ENCODE results near the gene EML5.

Gene EML5

DNA sequence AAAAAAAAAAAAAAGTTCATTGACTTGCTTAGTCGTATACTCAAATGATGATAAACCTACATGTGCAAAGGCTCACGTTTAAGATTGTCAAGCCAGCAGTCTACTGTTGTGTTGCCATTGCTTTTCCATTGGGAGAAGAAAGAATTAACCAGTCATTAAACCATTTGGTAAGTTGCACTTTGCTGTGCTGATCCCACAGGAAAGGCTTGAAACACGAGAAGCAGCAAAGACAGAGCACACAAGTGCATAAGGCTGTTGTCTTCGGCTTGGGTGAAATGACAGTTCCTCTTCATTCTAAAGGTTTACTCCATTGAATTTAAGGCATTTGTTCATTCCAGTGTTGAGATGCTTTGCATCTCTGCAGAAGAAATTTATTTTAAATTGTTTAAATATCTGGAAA, 179.8 kb downstream of the EML5 start:
- DNase-seq, result no peak

DNA sequence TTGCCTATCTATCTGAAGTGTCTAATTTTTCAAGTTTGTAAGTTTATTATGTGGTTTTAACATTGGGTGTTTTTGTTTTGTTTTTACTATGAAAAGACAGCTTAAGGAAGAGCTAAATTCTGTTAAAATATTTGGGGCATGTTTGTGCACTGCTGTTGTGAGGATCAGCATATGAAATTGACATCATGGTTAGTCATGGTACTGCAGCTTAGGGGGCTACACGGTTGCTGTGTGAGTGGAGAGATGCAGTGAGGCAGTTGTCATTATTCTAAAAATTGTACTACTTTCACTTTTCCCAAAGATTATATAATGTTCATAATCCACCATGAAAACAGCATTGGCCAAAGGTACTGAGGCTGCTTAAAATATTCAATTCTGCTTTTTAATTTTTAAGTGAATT, 180.9 kb downstream of the EML5 start:
- DNase-seq, result no peak

DNA sequence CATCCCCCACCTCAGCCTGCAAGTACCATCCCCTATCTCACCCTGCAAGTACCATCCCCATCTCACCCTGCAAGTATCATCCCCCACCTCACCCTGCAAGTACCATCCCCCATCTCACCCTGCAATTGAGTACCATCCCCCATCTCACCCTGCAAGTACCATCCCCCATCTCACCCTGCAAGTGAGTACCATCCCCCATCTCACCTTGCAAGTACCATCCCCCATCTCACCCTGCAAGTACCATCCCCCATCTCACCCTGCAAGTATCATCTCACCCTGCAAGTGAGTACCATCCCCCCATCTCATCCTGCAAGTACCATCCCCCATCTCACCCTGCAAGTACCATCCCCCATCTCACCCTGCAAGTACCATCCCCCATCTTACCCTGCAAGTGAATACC, 184.9 kb downstream of the EML5 start:
- no peak for DNase-seq

DNA sequence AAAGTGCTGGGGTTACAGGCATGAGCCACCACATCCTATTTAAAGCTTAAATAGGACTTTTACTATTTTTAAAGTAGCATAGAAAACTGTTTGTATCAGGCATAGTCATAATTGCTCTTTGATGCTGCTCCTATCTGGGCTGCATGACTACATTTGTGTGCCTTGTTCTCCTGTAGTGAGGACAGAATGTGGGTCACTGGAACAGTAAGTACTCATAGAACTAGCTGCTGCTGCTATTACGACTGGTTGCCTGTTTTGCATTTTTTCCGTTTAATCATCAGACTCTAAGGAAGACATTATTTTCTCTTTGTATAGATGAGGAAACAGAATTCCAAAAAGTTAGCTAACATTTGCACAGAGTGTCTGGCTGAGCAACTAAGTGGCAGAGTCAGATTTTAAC, 187.2 kb downstream of the EML5 start:
- DNase-seq, result no peak

DNA sequence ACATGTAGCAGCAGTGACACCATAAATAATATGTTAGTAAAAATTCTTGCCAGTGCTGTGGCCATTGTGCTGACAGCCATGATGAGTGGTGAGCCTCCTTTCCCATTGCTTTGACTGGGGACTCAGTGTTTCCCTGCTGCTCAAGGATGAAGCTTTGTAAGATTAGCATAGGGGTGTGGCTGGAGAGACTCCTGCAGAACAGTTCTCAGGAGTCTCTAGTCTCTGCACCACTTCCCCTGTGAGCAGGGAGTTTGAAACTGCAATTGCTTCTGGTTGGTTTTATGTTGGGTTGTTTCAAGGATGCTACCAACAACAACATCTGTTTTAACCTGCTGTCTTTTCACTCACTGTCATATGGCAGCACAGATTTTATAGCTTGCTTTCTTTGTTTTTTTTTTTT, 188.5 kb downstream of the EML5 start:
- no peak for DNase-seq

DNA sequence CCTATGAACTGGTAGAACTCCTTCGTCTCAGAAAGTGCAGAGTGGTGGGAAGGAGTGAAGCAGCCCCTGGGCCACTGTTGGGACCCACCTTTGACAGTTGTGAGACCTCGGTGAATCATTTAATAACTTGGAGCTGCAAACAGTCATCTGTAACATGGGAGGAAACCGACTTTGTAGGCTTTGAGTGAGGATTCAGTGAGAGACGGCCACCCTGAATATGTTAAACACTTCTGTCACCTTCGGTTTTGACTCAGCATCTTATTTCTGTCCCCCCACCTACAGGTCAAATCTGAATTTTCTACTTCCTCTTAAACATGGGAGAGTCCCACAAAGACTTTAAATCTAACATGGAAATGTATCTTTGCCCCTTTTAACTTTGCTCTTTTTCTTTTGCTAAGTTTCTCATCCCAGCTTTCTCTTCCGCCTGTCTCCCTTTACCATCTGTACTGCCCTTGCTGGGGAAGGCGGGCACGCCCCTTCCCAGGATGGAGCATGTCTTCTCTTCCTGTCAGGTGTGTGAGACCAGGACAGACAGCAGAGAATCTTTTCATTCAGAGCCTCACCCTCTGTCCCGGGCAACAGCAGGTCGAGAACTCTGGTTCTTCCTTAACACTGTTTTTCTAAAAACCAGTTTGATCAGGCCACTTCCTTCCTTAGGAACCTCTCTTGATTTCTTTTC, 192.9 kb downstream of the EML5 start:
- DNase-seq, result no peak

DNA sequence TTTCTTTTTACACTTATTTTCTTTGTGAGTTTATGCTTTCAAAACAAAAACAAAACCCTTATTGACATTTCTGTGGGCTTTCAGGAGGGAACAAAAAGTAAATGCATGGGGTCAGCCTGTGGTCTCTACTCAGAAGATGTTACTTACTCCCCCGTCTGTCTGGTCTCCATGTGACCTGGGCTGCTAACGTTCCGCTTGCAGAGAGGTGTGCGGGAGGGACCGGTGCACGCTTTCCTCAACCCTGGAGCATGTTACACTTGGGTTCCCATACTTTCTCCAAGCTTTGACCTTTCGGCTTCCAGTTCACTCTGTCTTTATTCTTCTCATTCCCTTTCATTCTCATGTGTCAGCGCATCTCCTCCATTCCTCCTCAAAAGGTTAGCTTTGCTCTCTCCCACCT, 193.4 kb downstream of the EML5 start:
- no peak for DNase-seq

DNA sequence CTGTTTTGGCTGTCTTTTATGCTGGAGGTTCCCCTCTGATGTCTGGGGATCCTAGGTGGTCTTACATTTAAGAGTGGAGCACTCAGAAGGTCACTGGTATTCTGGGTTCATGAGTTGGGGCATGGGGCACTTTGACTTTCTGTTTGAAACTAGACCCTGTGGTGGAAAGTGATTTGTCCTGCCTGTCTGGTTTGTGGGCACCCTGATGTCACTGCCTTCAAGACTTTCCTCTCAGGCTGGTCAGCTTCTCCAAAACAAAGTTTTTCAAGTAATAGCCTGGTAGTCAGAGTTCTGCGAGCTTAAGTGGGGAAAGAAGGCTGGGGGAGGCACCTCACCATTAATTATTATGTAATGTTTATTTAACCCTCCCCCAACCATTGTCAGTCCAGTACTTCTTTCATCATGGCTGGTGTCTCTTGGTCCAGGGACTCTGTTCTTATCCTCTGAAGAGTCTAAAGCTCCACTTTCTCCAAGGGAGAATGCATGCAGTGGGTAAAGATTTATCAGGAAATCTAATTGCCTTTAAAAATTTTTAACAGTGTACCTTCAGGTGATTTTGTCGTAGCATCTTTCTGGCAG, 194.6 kb downstream of the EML5 start:
- no peak for DNase-seq

DNA sequence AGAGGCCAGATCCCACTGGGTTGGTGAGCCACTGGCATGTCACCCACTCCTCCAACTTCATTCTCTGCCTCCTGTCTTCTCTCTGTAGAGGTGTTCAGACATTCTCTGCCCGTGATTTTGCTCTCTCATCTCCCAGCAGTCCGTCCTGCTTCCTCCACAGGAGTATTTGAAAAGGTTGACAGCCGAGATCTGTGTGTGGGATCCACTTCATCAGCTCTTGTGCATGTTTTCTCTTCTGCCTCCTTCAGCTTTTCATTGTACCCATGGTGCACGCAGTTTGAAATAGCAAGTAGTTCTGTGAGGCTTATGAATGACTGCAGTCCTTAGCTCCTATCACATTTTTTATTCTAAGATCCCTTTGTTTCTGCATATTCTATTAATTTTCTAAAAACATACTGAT, 195.2 kb downstream of the EML5 start:
- no peak for DNase-seq

DNA sequence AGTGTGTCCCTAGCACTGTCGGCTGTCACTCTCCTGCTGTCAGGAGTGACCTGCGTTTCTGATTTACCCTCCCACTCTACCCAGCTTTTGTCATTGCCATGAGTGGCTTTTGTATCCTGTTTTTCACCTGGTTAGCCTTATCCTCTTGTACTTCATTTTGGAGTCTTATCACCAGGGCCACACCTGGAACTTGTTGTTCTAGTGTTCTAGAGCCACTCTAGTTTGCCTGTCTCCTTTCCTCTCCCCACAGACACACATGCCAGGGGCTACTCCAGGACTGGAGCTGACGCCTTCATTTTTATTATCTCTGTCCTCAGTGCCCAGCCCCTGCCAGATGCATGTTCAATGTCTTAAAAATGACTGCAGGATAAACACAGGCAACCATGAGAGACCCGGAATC, 195.7 kb downstream of the EML5 start:
- no peak for DNase-seq

DNA sequence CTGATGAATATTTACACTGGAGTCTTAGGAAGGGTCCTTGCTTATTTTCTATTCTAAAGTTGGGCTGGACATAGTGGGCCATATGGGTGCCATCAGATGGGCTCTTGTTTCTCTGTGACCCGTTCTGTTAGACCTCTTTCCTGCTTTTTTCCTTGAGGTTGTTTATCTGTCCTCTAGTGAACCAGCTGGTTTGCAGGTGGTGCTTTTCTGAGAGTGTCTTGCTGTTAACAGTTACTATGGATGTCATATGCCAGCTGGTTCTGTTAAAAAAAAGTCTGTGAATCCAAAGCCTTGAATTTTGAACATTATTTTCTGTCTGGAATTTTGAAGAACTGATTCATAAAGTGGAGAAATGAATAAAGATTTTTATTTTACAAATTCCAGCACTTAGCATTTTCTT, 200.7 kb downstream of the EML5 start:
- no peak for DNase-seq

DNA sequence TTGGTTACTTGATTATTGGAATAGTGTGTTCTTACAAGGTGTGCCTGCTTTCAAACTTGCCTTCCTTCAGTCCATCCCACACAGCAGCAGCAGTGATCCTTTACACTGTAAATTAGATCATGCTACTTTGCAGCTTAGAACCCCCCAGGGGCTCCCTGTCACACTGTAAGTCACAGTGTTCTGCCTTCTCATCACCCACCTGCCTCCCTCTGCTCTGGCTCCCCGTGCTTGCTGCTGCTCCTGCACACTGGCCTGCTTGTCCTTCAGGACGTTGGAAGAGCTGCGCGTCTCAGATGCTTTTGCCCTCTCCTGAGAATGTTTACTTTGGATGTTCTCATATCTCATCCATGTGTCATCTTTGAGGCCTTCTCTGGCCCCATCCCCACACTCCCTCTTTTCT, 202.6 kb downstream of the EML5 start:
- DNase-seq, result no peak

DNA sequence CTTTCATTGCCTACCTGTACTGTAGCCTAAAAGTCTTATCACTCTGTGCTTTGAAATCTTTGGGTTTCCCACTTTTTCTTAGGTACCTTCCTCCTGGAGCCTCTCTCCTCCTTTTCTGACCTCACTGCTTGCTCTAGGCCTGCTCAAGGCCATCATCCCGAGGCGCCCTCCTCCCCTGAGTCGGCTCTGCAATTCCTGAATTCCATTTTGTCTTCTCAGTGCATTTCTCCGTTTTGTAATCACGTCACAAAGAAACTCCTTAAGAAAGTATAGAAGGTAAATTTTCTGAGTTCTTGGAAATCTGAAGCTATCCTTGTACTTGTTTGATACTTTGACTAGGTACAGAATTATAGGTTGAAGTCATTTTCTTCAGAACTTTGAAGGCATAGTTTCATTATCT, 204.7 kb downstream of the EML5 start:
- DNase-seq, result no peak

DNA sequence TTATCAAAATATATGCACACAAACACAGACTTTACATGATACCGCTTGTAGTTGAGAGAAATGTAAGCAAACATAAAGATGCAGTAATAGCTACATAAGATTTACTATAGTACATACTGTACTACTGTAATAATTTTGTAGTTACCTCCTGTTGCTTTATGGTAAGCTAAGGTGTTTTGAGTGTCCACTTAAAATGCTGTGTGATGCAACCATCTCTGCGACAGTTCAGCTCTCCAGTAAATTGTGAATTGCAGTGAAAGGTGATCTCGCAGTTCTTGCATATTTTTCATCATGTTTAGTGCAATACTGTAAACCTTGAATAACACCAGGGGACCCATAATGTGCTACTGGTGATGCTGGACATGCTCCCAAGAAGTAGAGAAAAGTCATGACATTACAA, 208.3 kb downstream of the EML5 start:
- DNase-seq, result no peak

DNA sequence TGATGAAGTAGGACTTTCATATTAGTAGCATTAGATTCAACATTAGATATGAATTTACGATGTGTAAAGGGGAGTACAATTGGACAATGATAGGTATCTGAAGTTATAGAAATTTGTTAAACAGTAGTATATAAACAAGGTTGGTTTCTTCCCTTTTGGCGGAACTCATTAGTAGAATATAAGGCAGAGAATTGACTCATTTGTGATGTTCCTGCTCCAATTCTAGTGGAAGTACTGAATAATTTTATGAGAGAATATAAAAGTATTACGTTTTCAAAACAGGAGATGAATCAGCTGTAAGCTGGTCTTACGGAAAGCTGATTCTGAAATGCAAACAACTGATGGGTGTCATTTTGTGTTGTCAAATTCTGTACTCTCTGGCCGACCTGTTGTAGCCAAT, 216.5 kb downstream of the EML5 start:
- DNase-seq, result no peak

DNA sequence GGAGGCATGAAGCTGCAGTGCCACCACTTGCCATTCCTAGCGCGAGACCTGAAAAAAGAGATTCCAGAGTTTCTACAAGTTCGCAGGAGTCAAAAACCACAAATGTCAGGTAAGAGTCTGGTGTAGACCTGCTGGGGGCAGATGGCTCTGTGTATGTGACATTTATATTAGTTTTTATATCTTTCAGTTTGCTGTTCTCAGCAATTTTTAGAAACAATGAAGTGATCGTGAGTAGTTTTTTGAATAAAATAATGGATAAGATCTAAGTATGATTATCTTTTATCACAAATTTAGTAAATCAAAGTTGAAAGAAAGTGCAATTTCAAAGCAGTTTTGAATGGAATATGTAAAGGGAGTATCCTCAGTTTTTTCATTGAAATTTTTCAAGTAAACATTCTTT, 220.6 kb downstream of the EML5 start:
- no peak for DNase-seq

DNA sequence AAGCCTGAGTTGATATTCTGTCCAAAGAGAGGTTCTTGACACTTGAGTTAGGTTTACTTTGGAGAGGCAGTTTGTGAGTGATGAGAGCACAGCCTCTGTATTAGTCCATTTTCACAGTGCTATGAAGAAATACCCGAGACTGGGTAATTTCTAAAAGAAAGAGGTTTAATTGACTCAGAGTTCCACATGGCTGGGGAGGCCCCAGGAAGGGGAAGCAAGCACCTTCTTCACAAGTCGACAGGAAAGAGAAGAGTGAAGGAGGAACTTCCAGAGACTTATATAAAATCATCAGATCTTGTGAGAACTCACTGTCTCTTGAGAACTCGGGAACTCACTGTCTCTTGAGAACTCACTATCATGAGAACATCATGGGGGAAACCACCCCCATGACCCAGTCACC, 224.6 kb downstream of the EML5 start:
- DNase-seq, result no peak

DNA sequence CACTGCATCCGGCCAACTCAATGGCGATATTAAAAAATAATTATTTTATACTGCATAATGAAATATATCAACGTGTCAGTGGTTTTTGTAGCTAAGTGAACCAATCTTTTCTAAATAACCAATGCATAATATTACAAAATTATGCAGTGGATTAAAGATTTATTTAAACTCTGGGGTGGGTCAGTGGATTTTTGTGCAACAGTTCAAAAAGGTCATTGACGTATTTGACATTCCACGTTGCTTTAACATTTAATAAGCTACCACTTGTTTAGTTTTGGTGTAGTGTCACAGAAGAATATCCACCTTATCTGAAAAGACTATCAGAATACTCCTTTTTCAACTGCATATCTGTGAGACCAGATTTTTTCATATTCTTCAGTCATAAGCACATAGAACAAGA, 227.3 kb downstream of the EML5 start:
- DNase-seq, result no peak

DNA sequence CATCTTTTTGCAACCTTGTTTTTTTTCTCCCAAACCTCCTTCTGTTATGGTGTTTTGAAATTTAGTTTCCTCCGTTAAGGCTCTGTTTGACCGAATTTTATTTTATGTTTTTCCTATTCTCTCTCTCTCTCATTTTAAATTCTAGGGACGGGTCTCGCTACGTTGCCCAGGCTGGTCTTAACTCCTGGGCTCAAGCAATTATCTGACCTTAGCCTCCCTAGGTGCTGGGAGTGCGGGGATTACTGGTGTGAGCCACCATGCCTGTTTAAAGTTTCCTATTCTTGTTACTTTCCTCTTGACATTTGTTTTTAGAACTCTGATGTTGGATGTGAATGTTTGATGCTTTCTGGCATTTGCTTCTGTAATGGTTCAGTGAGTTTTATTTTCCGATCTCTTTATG, 228.9 kb downstream of the EML5 start:
- DNase-seq, result no peak

DNA sequence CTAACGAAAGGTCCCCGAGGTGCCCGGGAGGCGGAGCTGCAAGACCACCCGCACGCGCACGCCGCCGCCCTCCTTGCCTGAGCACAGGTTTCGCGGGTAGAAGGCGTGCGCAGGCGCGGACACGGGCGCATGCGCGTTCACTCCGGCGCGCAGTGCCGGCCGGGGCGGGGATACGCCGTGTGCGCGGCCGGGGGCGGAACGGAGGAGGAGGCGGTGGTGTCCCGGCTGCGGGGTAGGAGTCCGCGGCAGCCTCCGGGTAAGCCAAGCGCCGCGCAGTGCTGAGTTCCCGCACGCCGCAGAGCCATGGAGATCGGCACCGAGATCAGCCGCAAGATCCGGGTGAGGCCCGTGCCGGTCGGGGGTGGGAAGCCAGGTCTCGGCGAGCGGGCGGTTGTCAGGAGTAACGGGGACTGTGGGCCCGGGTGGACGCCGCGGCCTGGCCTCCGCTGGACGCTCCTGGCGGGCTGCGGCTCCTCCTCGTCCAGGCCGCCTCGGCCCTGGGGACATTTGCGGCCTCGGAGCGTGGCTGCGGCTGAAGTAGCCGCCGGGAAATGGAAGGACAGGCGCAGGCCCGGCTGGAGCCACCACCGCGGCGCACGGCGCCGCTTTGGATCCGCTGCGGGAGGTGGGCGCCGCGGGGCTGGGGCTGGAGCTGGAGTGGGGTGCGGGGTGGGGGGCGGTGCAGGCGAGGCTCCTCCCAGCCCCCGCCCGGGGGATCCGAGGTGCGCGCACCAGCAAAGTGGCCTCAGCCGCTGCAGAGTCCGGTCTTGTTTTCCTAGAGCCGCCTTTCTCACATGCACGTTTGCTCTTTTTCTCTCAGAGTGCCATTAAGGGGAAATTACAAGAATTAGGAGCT, 229.7 kb downstream of the EML5 start, which contains the start of gene ZC3H14:
TSS of gene ZC3H14 (plus strand) at position 207 of the 856 bp plus-strand sequence. CDS start at position 304, 97 bp downstream.
- peak; percentile 78 for DNase-seq

DNA sequence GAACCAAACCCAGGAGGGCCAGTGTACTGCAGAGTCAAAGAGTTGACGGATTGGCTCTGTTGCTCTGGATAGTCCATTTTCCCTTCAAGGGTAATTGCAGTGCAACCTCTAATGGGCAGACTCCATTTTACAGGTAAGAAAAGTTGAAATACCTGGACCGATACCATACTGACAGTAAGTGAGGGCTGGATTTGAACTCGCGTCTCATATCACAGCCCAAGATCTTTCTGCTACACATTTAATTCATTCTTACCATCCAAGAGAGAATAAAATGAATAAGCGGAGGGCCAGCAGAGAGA, 230.3 kb downstream of the EML5 start:
- DNase-seq, result no peak
